Ascending aorta (tissue), 2 donors: ENCODE data around the gene ZSCAN30. TPM values are rescaled to one million over a fixed set of nuclear protein-coding genes. Genes with fewer than 3 reads are reported as not detected.

ENCODE experiments used
- DNase-seq, 2 donors: peaks; one replicate each; pipeline ENCODE4 v3.0.0-alpha.2; 2019; ENCODE audit warnings: low spot score in 2 of 2
- H3K27ac ChIP-seq, 2 donors: fragments of 200-600 bp; sonication (generic); one replicate each; pipeline ENCODE4 v1.5.1; 2016 to 2017; ENCODE audit warnings: mild to moderate bottlenecking in 1 of 2
- H3K27me3 ChIP-seq: fragments of 200-600 bp; sonication (generic); one replicate; pipeline ENCODE4 v1.5.1; 2017
- H3K36me3 ChIP-seq, 2 donors: fragments of 200-600 bp; sonication (generic); one replicate each; pipeline ENCODE4 v1.5.1; 2016
- H3K4me1 ChIP-seq, 2 donors: fragments of 200-600 bp; sonication (generic); one replicate each; pipeline ENCODE4 v1.5.1; 2016 to 2017; ENCODE audit warnings: mild to moderate bottlenecking in 1 of 2
- H3K4me3 ChIP-seq, 2 donors: fragments of 200-600 bp; sonication (generic); one replicate each; pipeline ENCODE4 v1.5.1; 2016 to 2017; ENCODE audit warnings: mild to moderate bottlenecking in 1 of 2
- H3K9me3 ChIP-seq, 2 donors: fragments of 200-600 bp; sonication (generic); one replicate each; pipeline ENCODE4 v1.5.1; 2016
- CTCF ChIP-seq, 3 experiments: fragments of 200-600 bp in 2 of 3; fragments of 450-650 bp in 1 of 3; sonication (generic) in 2 of 3; IDR thresholded peaks; one replicate each; pipeline ENCODE4 v1.5.1; 2016 to 2019; ENCODE audit warnings: antibody characterized with exemption in 3 of 3, mild to moderate bottlenecking in 1 of 3, moderate library complexity in 1 of 3
- intact Hi-C: fragments of 100-400 bp; cut with DNase I; formaldehyde crosslinking; loops from one replicate; pipeline ENCODE4 v1.15.1; 2023
- total RNA-seq: library from RNA; depleted of rRNA; stranded (reverse); fragments of >200 nt; gene quantifications from one replicate; pipeline ENCODE4 v1.1.0, GENCODE V29; 2016

Gene ZSCAN30
- total RNA-seq, 1 donor from 2014 or later = 7.5 TPM

GRCh38 chr18:35252466-35252865 lies 37.6 kb downstream of the ZSCAN30 start:
- TF ChIP-seq CTCF (IDR thresholded peaks at IDR 0.05) = no peak
- intact Hi-C loops = no loop called here
- peaks cover 34 to 61% of the 10 kb centered on the region in 2 donors for H3K36me3 ChIP-seq

GRCh38 chr18:35248429-35248828 lies 41.6 kb downstream of the ZSCAN30 start:
- Histone ChIP-seq H3K36me3 (peaks cover 55 to 80% of the 10 kb centered on the region in 2 donors), H3K27ac (no peak overlapping the region), H3K9me3 (peaks cover 0 to under 1% of the 10 kb centered on the region in 2 donors), H3K4me3 (no peak overlapping the region), H3K4me1 (no peaks in the 10 kb centered on the region), H3K27me3 (no peaks in the 10 kb centered on the region)
- intact Hi-C loops = no loop called here
- TF ChIP-seq CTCF (IDR thresholded peaks at IDR 0.05) = no peak
- no peak for DNase-seq

More at GRCh38 chr18:35252466-35252865, 37.6 kb downstream of the ZSCAN30 start:
- H3K9me3 ChIP-seq = peaks cover 0 to 9% of the 10 kb centered on the region in 2 donors
- H3K27ac ChIP-seq = no peak overlapping the region
- no peak overlapping the region for H3K4me3 ChIP-seq
- H3K4me1 ChIP-seq = no peaks in the 10 kb centered on the region
- no peak for DNase-seq
- no peaks in the 10 kb centered on the region for H3K27me3 ChIP-seq

- intact Hi-C loops = no loop called here
Measured at GRCh38 chr18:35247412-35248249, 42.4 kb downstream of the ZSCAN30 start.

GRCh38 chr18:35246831-35247230 lies 43.2 kb downstream of the ZSCAN30 start:
- no peak overlapping the region for H3K4me3 ChIP-seq
- H3K9me3 ChIP-seq = no peaks in the 10 kb centered on the region
- no peak for DNase-seq
- intact Hi-C loops = no loop called here
- no peaks in the 10 kb centered on the region for H3K27me3 ChIP-seq
- no peak overlapping the region for H3K27ac ChIP-seq
- H3K36me3 ChIP-seq = peaks cover 58 to 76% of the 10 kb centered on the region in 2 donors
- no peak for TF ChIP-seq CTCF (IDR thresholded peaks at IDR 0.05)
- H3K4me1 ChIP-seq = peaks cover 3 to 10% of the 10 kb centered on the region in 2 donors

More at GRCh38 chr18:35247412-35248249, 42.4 kb downstream of the ZSCAN30 start:
- H3K27ac ChIP-seq = no peak overlapping the region
- H3K9me3 ChIP-seq = no peaks in the 10 kb centered on the region
- peaks cover under 1 to 2% of the 10 kb centered on the region in 2 donors for H3K4me1 ChIP-seq
- no peak for TF ChIP-seq CTCF (IDR thresholded peaks at IDR 0.05)
- H3K4me3 ChIP-seq = no peak overlapping the region
- H3K27me3 ChIP-seq = no peaks in the 10 kb centered on the region
- DNase-seq = no peak
- H3K36me3 ChIP-seq = peaks cover 55 to 80% of the 10 kb centered on the region in 2 donors

GRCh38 chr18:35245719-35246317 lies 44.2 kb downstream of the ZSCAN30 start:
- no peak for DNase-seq
- TF ChIP-seq CTCF (IDR thresholded peaks at IDR 0.05) = no peak
- H3K36me3 ChIP-seq = peaks cover 58 to 69% of the 10 kb centered on the region in 2 donors

More at GRCh38 chr18:35245719-35246317, 44.2 kb downstream of the ZSCAN30 start:
- no peaks in the 10 kb centered on the region for H3K27me3 ChIP-seq
- H3K4me1 ChIP-seq = peaks cover 3 to 10% of the 10 kb centered on the region in 2 donors
- H3K4me3 ChIP-seq = no peak overlapping the region
- no peak overlapping the region for H3K27ac ChIP-seq
- H3K9me3 ChIP-seq = no peaks in the 10 kb centered on the region
- intact Hi-C loops = no loop called here
